ENCODE results near the gene USP40.

USP40 gene, protein sequence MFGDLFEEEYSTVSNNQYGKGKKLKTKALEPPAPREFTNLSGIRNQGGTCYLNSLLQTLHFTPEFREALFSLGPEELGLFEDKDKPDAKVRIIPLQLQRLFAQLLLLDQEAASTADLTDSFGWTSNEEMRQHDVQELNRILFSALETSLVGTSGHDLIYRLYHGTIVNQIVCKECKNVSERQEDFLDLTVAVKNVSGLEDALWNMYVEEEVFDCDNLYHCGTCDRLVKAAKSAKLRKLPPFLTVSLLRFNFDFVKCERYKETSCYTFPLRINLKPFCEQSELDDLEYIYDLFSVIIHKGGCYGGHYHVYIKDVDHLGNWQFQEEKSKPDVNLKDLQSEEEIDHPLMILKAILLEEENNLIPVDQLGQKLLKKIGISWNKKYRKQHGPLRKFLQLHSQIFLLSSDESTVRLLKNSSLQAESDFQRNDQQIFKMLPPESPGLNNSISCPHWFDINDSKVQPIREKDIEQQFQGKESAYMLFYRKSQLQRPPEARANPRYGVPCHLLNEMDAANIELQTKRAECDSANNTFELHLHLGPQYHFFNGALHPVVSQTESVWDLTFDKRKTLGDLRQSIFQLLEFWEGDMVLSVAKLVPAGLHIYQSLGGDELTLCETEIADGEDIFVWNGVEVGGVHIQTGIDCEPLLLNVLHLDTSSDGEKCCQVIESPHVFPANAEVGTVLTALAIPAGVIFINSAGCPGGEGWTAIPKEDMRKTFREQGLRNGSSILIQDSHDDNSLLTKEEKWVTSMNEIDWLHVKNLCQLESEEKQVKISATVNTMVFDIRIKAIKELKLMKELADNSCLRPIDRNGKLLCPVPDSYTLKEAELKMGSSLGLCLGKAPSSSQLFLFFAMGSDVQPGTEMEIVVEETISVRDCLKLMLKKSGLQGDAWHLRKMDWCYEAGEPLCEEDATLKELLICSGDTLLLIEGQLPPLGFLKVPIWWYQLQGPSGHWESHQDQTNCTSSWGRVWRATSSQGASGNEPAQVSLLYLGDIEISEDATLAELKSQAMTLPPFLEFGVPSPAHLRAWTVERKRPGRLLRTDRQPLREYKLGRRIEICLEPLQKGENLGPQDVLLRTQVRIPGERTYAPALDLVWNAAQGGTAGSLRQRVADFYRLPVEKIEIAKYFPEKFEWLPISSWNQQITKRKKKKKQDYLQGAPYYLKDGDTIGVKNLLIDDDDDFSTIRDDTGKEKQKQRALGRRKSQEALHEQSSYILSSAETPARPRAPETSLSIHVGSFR

DNA sequence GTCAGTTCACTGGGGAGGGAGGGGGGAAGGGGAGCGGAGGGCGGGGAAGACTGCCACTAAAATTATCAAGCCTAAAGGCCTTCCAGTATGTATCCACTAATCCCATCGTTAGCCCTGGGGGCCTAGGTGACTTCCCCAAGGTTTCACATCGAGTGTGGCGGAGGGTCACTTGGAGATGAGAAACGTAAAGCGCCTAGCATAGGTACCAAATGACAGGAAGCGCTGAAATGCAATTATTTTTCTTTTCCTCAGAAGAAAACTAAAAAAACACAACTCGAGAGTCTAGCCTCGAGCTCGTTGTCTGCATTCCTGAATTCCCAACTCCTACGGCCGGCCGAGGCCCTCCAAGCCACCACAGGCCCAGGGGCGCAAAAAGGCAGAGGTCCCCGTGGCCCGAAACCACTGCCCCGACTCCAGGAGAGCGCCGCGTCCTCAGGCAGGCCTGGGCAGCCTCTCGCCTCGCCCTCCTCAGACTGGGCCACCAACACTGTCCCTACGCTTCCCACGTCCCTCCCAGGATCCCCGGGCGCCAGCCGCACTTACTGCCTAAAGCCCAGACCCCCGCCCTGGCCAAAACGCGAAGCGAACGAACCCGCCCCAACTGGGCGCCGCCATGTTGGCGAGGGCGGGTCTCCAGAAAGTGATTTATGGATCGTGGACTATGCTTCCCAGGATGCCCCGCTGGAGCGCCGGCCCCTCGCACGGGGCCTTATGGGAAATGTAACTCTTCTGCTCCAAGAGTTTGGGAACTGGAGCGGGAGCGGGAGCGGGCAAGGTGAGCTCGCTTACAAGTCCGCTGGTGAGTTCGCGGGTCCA, at the start of gene USP40:
Gene USP40 (minus strand): TSS at position 642 of the 816 bp plus-strand sequence. CDS start 1,228 bp downstream, outside the sequence.
- peak; percentile 93 for TF ChIP-seq ZFX (IDR thresholded peaks at IDR 0.05)
- TF ChIP-seq, protein P1, sequence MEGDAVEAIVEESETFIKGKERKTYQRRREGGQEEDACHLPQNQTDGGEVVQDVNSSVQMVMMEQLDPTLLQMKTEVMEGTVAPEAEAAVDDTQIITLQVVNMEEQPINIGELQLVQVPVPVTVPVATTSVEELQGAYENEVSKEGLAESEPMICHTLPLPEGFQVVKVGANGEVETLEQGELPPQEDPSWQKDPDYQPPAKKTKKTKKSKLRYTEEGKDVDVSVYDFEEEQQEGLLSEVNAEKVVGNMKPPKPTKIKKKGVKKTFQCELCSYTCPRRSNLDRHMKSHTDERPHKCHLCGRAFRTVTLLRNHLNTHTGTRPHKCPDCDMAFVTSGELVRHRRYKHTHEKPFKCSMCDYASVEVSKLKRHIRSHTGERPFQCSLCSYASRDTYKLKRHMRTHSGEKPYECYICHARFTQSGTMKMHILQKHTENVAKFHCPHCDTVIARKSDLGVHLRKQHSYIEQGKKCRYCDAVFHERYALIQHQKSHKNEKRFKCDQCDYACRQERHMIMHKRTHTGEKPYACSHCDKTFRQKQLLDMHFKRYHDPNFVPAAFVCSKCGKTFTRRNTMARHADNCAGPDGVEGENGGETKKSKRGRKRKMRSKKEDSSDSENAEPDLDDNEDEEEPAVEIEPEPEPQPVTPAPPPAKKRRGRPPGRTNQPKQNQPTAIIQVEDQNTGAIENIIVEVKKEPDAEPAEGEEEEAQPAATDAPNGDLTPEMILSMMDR (conservative IDR thresholded peaks at IDR 0.05), result no peak
- H3K27ac ChIP-seq, result peak within 1 kb of the TSS; percentile 97

GRCh38 chr2:233611284-233611683, 44.7 kb upstream of the USP40 start:
- H3K27ac ChIP-seq, result no peak overlapping the region
- no peak for TF ChIP-seq ZFX (IDR thresholded peaks at IDR 0.05)
- TF ChIP-seq, protein P1 (conservative IDR thresholded peaks at IDR 0.05), result no peak

DNA sequence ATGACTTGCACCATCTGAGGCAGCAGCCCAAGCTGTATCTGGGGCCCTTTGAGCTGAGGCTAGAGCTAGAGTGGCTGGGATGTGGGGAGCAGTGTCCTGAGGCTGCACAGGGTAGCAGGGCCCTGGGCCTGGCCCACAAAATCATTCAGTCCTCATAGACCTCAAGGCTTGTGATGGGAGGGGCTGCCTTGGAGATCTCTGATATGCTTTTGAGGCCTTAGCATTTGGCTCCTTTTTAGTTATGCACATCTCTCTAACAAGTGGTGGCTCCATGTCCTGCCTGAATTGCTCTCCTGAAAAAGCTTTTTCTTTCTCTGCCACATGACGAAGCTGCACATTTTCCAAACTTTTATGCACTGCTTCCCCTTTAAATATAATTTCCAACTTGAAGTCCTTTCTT, 39.1 kb upstream of the USP40 start:
- H3K27ac ChIP-seq, result no peak overlapping the region
- no peak for TF ChIP-seq ZFX (IDR thresholded peaks at IDR 0.05)
- TF ChIP-seq, protein P1 (conservative IDR thresholded peaks at IDR 0.05), result no peak

DNA sequence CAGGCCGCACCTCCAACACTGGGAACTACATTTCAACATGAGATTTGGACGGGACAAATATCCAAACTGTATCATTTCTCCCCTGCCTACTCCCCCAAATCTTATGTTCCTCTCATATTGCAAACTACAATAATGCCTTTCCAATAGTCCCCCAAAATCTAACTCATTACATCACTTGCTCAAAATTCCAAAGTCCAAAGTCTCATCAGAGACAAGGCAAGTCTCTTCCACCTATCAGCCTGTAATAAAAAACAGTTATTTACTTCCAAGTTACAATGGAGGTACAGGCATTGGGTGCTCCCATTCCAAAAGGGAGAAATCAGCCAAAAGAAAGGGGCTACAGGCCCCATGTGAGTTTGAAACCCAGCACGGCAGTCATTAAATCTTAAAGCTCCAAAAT, 38.2 kb upstream of the USP40 start:
- TF ChIP-seq ZFX (IDR thresholded peaks at IDR 0.05), result no peak
- TF ChIP-seq, protein P1 (conservative IDR thresholded peaks at IDR 0.05), result no peak
- H3K27ac ChIP-seq, result no peak overlapping the region

DNA sequence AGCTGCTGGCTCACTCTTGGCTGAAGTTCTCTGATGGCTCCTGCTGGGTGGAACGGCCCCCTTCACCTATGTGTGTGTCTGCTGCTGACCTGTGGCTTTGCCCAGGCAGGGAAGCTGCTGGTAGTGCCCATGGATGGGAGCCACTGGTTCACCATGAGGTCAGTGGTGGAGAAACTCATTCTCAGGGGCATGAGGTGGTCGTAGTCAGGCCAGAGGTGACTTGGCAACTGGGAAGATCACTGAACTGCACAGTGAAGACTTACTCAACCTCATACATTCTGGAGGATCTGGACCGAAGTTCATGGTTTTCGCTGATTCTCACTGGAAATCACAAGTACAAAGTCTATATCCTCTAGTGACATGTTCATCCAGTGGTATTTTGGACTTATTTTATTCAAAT, 36.9 kb upstream of the USP40 start:
- TF ChIP-seq ZFX (IDR thresholded peaks at IDR 0.05), result no peak
- TF ChIP-seq, protein P1 (conservative IDR thresholded peaks at IDR 0.05), result no peak
- no peak overlapping the region for H3K27ac ChIP-seq

DNA sequence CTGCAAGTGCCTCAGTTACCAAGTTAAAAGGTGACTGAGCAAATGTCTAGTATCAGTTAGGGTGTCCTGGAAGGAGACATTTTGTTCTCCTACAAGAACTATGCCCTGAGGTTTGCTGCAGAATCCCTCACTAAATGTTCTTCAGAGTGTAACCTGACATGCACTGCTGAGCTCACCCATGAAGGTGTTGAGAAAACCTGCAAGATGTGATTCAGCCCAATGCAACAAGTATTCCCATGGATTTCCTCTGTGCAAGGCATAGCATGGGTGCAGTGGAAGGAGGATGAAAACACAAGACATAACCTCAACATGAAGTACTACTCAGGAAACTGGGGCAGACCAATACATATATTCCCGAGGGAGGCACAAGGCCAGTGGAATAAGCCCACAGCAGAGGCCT, 35.5 kb upstream of the USP40 start:
- TF ChIP-seq, protein P1 (conservative IDR thresholded peaks at IDR 0.05), result no peak
- no peak for TF ChIP-seq ZFX (IDR thresholded peaks at IDR 0.05)
- H3K27ac ChIP-seq, result no peak overlapping the region

Measured in C4-2B (cell line).